ENCODE data around the gene FTH1. TPM values are rescaled to one million over a fixed set of nuclear protein-coding genes. Genes with fewer than 3 reads are reported as not detected.

FTH1 gene
- total and polyA plus RNA-seq, 4 donors: 592 to 4,630 (median 2,175) TPM

GRCh38 chr11:61947486-61948210 lies 19.8 kb downstream of the FTH1 start:
- DNase-seq (ENCODE audit: low spot score): peak; percentile 84
- 7% methylated on average over 8 of the region's 8 CpGs for WGBS
- Histone ChIP-seq H3K9me3 (ENCODE audit: control insufficient read depth in 4 of 4, low read length in 3 of 4) (no peaks in the 10 kb centered on the region), H3K36me3 (ENCODE audit: control insufficient read depth in 4 of 4, insufficient read depth in 3 of 4, low read depth in 1 of 4, low read length in 3 of 4) (no peaks in the 10 kb centered on the region), H3K27me3 (ENCODE audit: control insufficient read depth in 4 of 4, insufficient read depth in 4 of 4, low read length in 3 of 4) (no peaks in the 10 kb centered on the region), H3K27ac (ENCODE audit: low read depth in 1 of 2, low read length in 2 of 2) (no peak overlapping the region), H3K4me3 (ENCODE audit: low read depth in 1 of 3, low read length in 3 of 3) (no peak overlapping the region), H3K9ac (ENCODE audit: low read depth in 1 of 2, low read length in 2 of 2) (no peak overlapping the region), H3K4me1 (ENCODE audit: control insufficient read depth in 4 of 4, insufficient read depth in 4 of 4, low read length in 3 of 4) (peaks cover 0 to 2% (median 0%) of the 10 kb centered on the region in 4 donors)
- TF ChIP-seq RXRA (IDR thresholded peaks at IDR 0.05): peak in 1 of 2 donors; percentile 11
- TF ChIP-seq CTCF (IDR thresholded peaks at IDR 0.05; ENCODE audit: low read depth, low read length, missing input control): peak; percentile 96
- no peak for TF ChIP-seq SP1 (IDR thresholded peaks at IDR 0.05)
- TF ChIP-seq JUND (IDR thresholded peaks at IDR 0.05): no peak
- no peak for TF ChIP-seq YY1 (IDR thresholded peaks at IDR 0.05)
- no peak for TF ChIP-seq TAF1 (conservative IDR thresholded peaks at IDR 0.05)
- TF ChIP-seq HNF4A (conservative IDR thresholded peaks at IDR 0.05): peak in 1 of 2 donors; percentile 15
- TF ChIP-seq RAD21 (IDR thresholded peaks at IDR 0.05): peak; percentile 98 to 99
- no peak for TF ChIP-seq NR2F2 (IDR thresholded peaks at IDR 0.05)
- TF ChIP-seq MAX (IDR thresholded peaks at IDR 0.05): no peak

GRCh38 chr11:61946894-61947293 lies 20.5 kb downstream of the FTH1 start:
- Histone ChIP-seq H3K27ac (ENCODE audit: low read depth in 1 of 2, low read length in 2 of 2) (no peak overlapping the region), H3K27me3 (ENCODE audit: control insufficient read depth in 4 of 4, insufficient read depth in 4 of 4, low read length in 3 of 4) (no peaks in the 10 kb centered on the region), H3K4me3 (ENCODE audit: low read depth in 1 of 3, low read length in 3 of 3) (no peak overlapping the region), H3K36me3 (ENCODE audit: control insufficient read depth in 4 of 4, insufficient read depth in 3 of 4, low read depth in 1 of 4, low read length in 3 of 4) (no peaks in the 10 kb centered on the region), H3K4me1 (ENCODE audit: control insufficient read depth in 4 of 4, insufficient read depth in 4 of 4, low read length in 3 of 4) (peaks cover 0 to 2% (median 0%) of the 10 kb centered on the region in 4 donors), H3K9ac (ENCODE audit: low read depth in 1 of 2, low read length in 2 of 2) (no peak overlapping the region), H3K9me3 (ENCODE audit: control insufficient read depth in 4 of 4, low read length in 3 of 4) (no peaks in the 10 kb centered on the region)
- DNase-seq (ENCODE audit: low spot score): no peak
- TF ChIP-seq REST (IDR thresholded peaks at IDR 0.05) (no peak), RAD21 (IDR thresholded peaks at IDR 0.05) (no peak), FOXA2 (IDR thresholded peaks at IDR 0.05) (no peak), ZBTB33 (IDR thresholded peaks at IDR 0.05) (no peak), JUND (IDR thresholded peaks at IDR 0.05) (no peak), GABPA (IDR thresholded peaks at IDR 0.05 in 1 of 2, conservative IDR thresholded peaks at IDR 0.05 in 1 of 2) (no peak), FOXA1 (IDR thresholded peaks at IDR 0.05) (no peak), MAX (IDR thresholded peaks at IDR 0.05) (no peak), NR2F2 (IDR thresholded peaks at IDR 0.05) (no peak), ATF3 (IDR thresholded peaks at IDR 0.05) (no peak), TAF1 (conservative IDR thresholded peaks at IDR 0.05) (no peak), SP1 (IDR thresholded peaks at IDR 0.05) (no peak), HNF4G (IDR thresholded peaks at IDR 0.05) (no peak), YY1 (IDR thresholded peaks at IDR 0.05) (no peak), EGR1 (IDR thresholded peaks at IDR 0.05; ENCODE audit: low read depth in 2 of 2) (no peak), HNF4A (conservative IDR thresholded peaks at IDR 0.05) (no peak), CTCF (IDR thresholded peaks at IDR 0.05; ENCODE audit: low read depth, low read length, missing input control) (no peak), RXRA (IDR thresholded peaks at IDR 0.05) (no peak)
- WGBS: 95% methylated on average over 5 of the region's 5 CpGs
